Retina (tissue), 1 donor: ENCODE data around the gene STIL.

Source experiments
- DNase-seq: peaks from one replicate; pipeline ENCODE4 v3.0.0-alpha.2; 2016

Gene STIL

GRCh38 chr1:47232187-47232874 lies 81.6 kb downstream of the STIL start, which contains the start of gene TAL1:
Gene TAL1, minus strand, starts transcription at chr1:47232225. Its CDS starts 6,337 bp downstream, at chr1:47225888.
- peak; percentile 66 for DNase-seq

GRCh38 chr1:47231301-47232186 lies 82.4 kb downstream of the STIL start:
- DNase-seq, result peak; percentile 91

GRCh38 chr1:47230692-47231300 lies 83.2 kb downstream of the STIL start:
- peak; percentile 87 for DNase-seq

GRCh38 chr1:47229886-47230691 lies 83.9 kb downstream of the STIL start:
- DNase-seq, result peak; percentile 81

GRCh38 chr1:47229031-47229885 lies 84.7 kb downstream of the STIL start:
- peak; percentile 63 for DNase-seq

- DNase-seq, result no peak
Observed at GRCh38 chr1:47228644-47229030, 85.3 kb downstream of the STIL start.

- peak; percentile 22 for DNase-seq
Observed at GRCh38 chr1:47227341-47228232, 86.4 kb downstream of the STIL start.

- no peak for DNase-seq
Observed at GRCh38 chr1:47226839-47227215, 87.1 kb downstream of the STIL start.

GRCh38 chr1:47226121-47226838 lies 87.7 kb downstream of the STIL start:
- peak; percentile 50 for DNase-seq

- DNase-seq, result peak; percentile 44
Observed at GRCh38 chr1:47225430-47226100, 88.4 kb downstream of the STIL start.

GRCh38 chr1:47224676-47225399 lies 89.1 kb downstream of the STIL start:
- DNase-seq, result peak; percentile 63

- peak; percentile 8 for DNase-seq
Observed at GRCh38 chr1:47223921-47224675, 89.8 kb downstream of the STIL start.

- DNase-seq, result no peak
Observed at GRCh38 chr1:47223174-47223920, 90.6 kb downstream of the STIL start.

- no peak for DNase-seq
Observed at GRCh38 chr1:47222476-47222875, 91.5 kb downstream of the STIL start.

GRCh38 chr1:47219590-47220220 lies 94.2 kb downstream of the STIL start:
- no peak for DNase-seq

GRCh38 chr1:47219001-47219400 lies 94.9 kb downstream of the STIL start:
- DNase-seq, result no peak
